HuH-7.5 (cell line): ENCODE data around the gene MARK2.

Source experiments
- DNase-seq: peaks from one replicate; pipeline ENCODE4 v3.0.0; 2011; ENCODE audit warnings: low spot score

MARK2 gene

GRCh38 chr11:63882555-63883242 lies 43.8 kb downstream of the MARK2 start:
- DNase-seq, result no peak

- no peak for DNase-seq
Measured at GRCh38 chr11:63883791-63884190, 44.9 kb downstream of the MARK2 start.

GRCh38 chr11:63884196-63884932 lies 45.5 kb downstream of the MARK2 start:
- no peak for DNase-seq

- DNase-seq, result no peak
Measured at GRCh38 chr11:63887386-63887999, 48.6 kb downstream of the MARK2 start.

GRCh38 chr11:63888170-63889086 lies 49.5 kb downstream of the MARK2 start:
- no peak for DNase-seq

GRCh38 chr11:63889344-63889743 lies 50.4 kb downstream of the MARK2 start:
- no peak for DNase-seq

GRCh38 chr11:63890368-63890767 lies 51.5 kb downstream of the MARK2 start:
- no peak for DNase-seq

GRCh38 chr11:63892228-63892627 lies 53.3 kb downstream of the MARK2 start:
- no peak for DNase-seq

GRCh38 chr11:63893355-63893754 lies 54.4 kb downstream of the MARK2 start:
- DNase-seq, result no peak

GRCh38 chr11:63896071-63896470 lies 57.2 kb downstream of the MARK2 start:
- DNase-seq, result no peak

GRCh38 chr11:63897459-63898146 lies 58.7 kb downstream of the MARK2 start:
- no peak for DNase-seq

- no peak for DNase-seq
Measured at GRCh38 chr11:63901660-63902059, 62.8 kb downstream of the MARK2 start.

GRCh38 chr11:63903884-63904283 lies 65.0 kb downstream of the MARK2 start:
- no peak for DNase-seq

GRCh38 chr11:63904743-63905142 lies 65.8 kb downstream of the MARK2 start:
- DNase-seq, result no peak

- no peak for DNase-seq
Measured at GRCh38 chr11:63905179-63905578, 66.3 kb downstream of the MARK2 start.

GRCh38 chr11:63906087-63906486 lies 67.2 kb downstream of the MARK2 start:
- DNase-seq, result no peak

- no peak for DNase-seq
Measured at GRCh38 chr11:63906585-63906984, 67.7 kb downstream of the MARK2 start.

GRCh38 chr11:63907063-63907462 lies 68.2 kb downstream of the MARK2 start:
- no peak for DNase-seq

- DNase-seq, result no peak
Measured at GRCh38 chr11:63907808-63908530, 69.1 kb downstream of the MARK2 start.

GRCh38 chr11:63908631-63909401 lies 69.9 kb downstream of the MARK2 start:
- no peak for DNase-seq
